DND-41 (cell line): ENCODE measurements around the gene RHCE.

Experiments used
- ATAC-seq: fragments of 200-7000 bp; cut with Tn5 transposase; 3 replicates; pipeline ENCODE4 v1.9.1; 2021; ENCODE audit warnings: low read depth; ENCODE audit not compliant: insufficient read depth
- DNase-seq: peaks from one replicate; pipeline ENCODE4 v3.0.0-alpha.2; 2020
- H2AFZ ChIP-seq: 2 replicates; pipeline ENCODE4 v1.6.0; 2012; ENCODE audit warnings: low read depth, low read length
- H3K27ac ChIP-seq: 2 replicates; pipeline ENCODE4 v1.5.1; 2012; ENCODE audit warnings: low read length, inconsistent platforms
- H3K27me3 ChIP-seq: fragments of 200-600 bp; sonication (generic); 2 replicates; pipeline ENCODE4 v1.6.0; 2012; ENCODE audit warnings: low read length, mild to moderate bottlenecking, inconsistent platforms; ENCODE audit not compliant: insufficient read depth, poor library complexity
- H3K36me3 ChIP-seq: 2 replicates; pipeline ENCODE4 v1.5.1; 2012; ENCODE audit warnings: low read length, inconsistent platforms; ENCODE audit not compliant: insufficient read depth
- H3K4me1 ChIP-seq: 2 replicates; pipeline ENCODE4 v1.5.1; 2012; ENCODE audit warnings: mild to moderate bottlenecking, low read length; ENCODE audit not compliant: insufficient read depth
- H3K4me2 ChIP-seq: 2 replicates; pipeline ENCODE4 v1.6.0; 2012; ENCODE audit warnings: mild to moderate bottlenecking, moderate library complexity, low read length, inconsistent platforms; ENCODE audit not compliant: insufficient read depth
- H3K4me3 ChIP-seq, 2 experiments: fragments of 200-600 bp in 1 of 2; shearing (Covaris generic) in 1 of 2; 2 replicates each; pipeline ENCODE4 v1.5.1; 2012 to 2016; ENCODE audit warnings: inconsistent platforms in 2 of 2, low read length in 2 of 2, mild to moderate bottlenecking in 2 of 2, low read depth in 1 of 2, moderate library complexity in 1 of 2
- H3K79me2 ChIP-seq: 2 replicates; pipeline ENCODE4 v1.6.0; 2012; ENCODE audit warnings: low read length, inconsistent platforms; ENCODE audit not compliant: insufficient read depth
- H3K9ac ChIP-seq: 2 replicates; pipeline ENCODE4 v1.6.0; 2012; ENCODE audit warnings: low read depth, mild to moderate bottlenecking, inconsistent platforms, low read length, moderate library complexity
- H3K9me3 ChIP-seq: 2 replicates; pipeline ENCODE4 v1.5.1; 2012; ENCODE audit warnings: low read length, moderate library complexity, mild to moderate bottlenecking, inconsistent platforms; ENCODE audit not compliant: insufficient read depth, severe bottlenecking
- H4K20me1 ChIP-seq: 2 replicates; pipeline ENCODE4 v1.6.0; 2012; ENCODE audit warnings: low read length; ENCODE audit not compliant: insufficient read depth
- EZH2 ChIP-seq: IDR thresholded peaks from 3 replicates; pipeline ENCODE4 v1.6.1; 2012; ENCODE audit warnings: borderline replicate concordance, low read depth, mild to moderate bottlenecking, moderate library complexity, low read length, inconsistent platforms; ENCODE audit not compliant: severe bottlenecking
- TF ChIP-seq, protein P1 (sequence below): IDR thresholded peaks from 2 replicates; pipeline ENCODE4 v1.5.1; 2012; ENCODE audit warnings: borderline replicate concordance, low read length, moderate library complexity, mild to moderate bottlenecking; ENCODE audit not compliant: poor library complexity, severe bottlenecking; ENCODE audit errors: extremely low read depth

The RHCE gene

DNA sequence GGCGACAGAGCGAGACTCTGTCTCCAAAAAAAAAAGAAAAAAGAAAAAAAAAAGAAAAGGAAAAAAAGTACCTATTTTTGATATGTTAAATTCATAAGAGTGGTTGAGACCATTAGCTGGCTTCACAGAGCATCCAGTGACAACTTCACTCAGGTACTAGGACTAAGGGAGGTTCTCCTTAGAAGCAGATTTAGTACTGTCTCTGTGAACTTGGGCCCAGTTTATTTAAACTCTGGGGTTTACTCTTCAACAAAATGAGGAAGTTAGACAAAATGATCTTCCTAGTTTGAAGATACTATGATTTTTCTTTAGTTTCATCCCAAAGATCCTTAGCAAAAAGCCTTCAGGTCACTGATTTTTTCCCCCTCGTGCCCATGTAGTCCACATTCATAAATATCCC lies 31.3 kb upstream of the RHCE start:
- Histone ChIP-seq H3K79me2 (peaks cover 30% of the 10 kb centered on the region; the same call in 1 of the 2 replicates), H2AFZ (no peak overlapping the region), H3K9me3 (no peaks in the 10 kb centered on the region), H3K9ac (no peak overlapping the region), H3K4me3 (no peak overlapping the region), H3K4me2 (no peak overlapping the region), H4K20me1 (peaks cover 3% of the 10 kb centered on the region; the same call in 1 of the 2 replicates), H3K4me1 (no peaks in the 10 kb centered on the region), H3K27ac (no peak overlapping the region), H3K36me3 (peaks cover 65% of the 10 kb centered on the region), H3K27me3 (no peaks in the 10 kb centered on the region)
- no peak for DNase-seq
- ATAC-seq = no peak
- no peak for TF ChIP-seq EZH2
- TF ChIP-seq, protein P1, sequence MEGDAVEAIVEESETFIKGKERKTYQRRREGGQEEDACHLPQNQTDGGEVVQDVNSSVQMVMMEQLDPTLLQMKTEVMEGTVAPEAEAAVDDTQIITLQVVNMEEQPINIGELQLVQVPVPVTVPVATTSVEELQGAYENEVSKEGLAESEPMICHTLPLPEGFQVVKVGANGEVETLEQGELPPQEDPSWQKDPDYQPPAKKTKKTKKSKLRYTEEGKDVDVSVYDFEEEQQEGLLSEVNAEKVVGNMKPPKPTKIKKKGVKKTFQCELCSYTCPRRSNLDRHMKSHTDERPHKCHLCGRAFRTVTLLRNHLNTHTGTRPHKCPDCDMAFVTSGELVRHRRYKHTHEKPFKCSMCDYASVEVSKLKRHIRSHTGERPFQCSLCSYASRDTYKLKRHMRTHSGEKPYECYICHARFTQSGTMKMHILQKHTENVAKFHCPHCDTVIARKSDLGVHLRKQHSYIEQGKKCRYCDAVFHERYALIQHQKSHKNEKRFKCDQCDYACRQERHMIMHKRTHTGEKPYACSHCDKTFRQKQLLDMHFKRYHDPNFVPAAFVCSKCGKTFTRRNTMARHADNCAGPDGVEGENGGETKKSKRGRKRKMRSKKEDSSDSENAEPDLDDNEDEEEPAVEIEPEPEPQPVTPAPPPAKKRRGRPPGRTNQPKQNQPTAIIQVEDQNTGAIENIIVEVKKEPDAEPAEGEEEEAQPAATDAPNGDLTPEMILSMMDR = no peak

DNA sequence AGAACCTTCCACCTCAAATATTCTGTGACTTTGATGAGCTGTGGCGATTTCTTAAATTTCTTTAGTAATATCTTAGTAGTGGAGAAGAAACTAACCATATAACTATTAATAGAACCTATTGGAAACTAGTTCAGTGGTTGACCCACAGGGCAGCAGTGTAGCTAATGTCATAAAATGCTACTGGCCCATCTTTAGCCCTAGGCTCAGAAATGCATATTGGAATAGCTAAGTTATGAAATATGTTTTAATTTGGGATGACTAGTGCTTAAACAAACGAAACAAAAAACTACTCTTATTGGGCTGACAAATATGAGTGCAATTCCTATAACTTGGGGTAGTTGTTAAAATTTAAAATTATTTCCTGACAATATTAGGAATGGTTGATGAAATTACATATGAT lies 30.3 kb upstream of the RHCE start:
- TF ChIP-seq EZH2 = no peak
- TF ChIP-seq, protein P1 = no peak
- Histone ChIP-seq H3K9ac (no peak overlapping the region), H2AFZ (no peak overlapping the region), H3K36me3 (peaks cover 67% of the 10 kb centered on the region), H3K4me1 (no peaks in the 10 kb centered on the region), H3K4me2 (no peak overlapping the region), H4K20me1 (peaks cover 7% of the 10 kb centered on the region; the same call in 1 of the 2 replicates), H3K79me2 (peaks cover 40% of the 10 kb centered on the region), H3K27me3 (no peaks in the 10 kb centered on the region), H3K4me3 (no peak overlapping the region), H3K9me3 (no peaks in the 10 kb centered on the region), H3K27ac (no peak overlapping the region)
- ATAC-seq = no peak
- no peak for DNase-seq

DNA sequence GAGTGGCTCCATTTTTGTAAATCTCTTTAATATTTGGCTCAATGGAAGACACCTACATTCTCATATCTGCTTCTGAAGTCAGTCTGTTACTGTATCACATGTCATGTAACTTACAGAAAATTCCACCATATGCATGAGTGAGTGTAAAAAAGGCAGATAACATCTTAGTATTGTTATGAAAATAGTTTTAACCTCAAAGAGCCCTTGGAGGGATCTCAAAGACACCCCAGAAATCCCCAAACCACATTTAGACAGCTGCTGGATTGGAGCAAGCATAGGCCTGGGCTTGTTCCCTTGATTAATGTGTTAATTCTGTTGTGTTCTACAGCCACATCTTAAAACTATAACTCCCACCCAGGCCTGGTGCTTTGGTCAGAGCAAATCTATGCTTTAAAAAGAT lies 26.9 kb upstream of the RHCE start:
- H3K36me3 ChIP-seq = peaks cover 52% of the 10 kb centered on the region
- no peak overlapping the region for H3K4me2 ChIP-seq
- no peaks in the 10 kb centered on the region for H3K27me3 ChIP-seq
- H3K27ac ChIP-seq = no peak overlapping the region
- H3K9ac ChIP-seq = no peak overlapping the region
- H4K20me1 ChIP-seq = peaks cover 34% of the 10 kb centered on the region
- peaks cover 74% of the 10 kb centered on the region for H3K79me2 ChIP-seq
- TF ChIP-seq, protein P1 = no peak
- TF ChIP-seq EZH2 = no peak
- no peak overlapping the region for H2AFZ ChIP-seq
- DNase-seq (no peak), ATAC-seq (peak; percentile 37; the same call in 1 of the 3 replicates)
- H3K4me1 ChIP-seq = no peaks in the 10 kb centered on the region
- no peak overlapping the region for H3K4me3 ChIP-seq
- H3K9me3 ChIP-seq = no peaks in the 10 kb centered on the region
